Right atrium auricular region (tissue), 2 donors: ENCODE measurements around the gene MMP24OS. TPM values are rescaled to one million over a fixed set of nuclear protein-coding genes. Genes with fewer than 3 reads are reported as not detected.

ENCODE experiments used
- DNase-seq: peaks from one replicate; pipeline ENCODE4 v3.0.0-alpha.2; 2019; ENCODE audit warnings: low spot score
- H3K27ac ChIP-seq, 2 donors: fragments of 200-600 bp; sonication (generic); 1 replicate in 1 of 2; 2 replicates in 1 of 2; pipeline ENCODE4 v1.5.1; 2016 to 2019
- H3K27me3 ChIP-seq, 2 donors: fragments of 200-600 bp; sonication (generic); one replicate each; pipeline versions ENCODE4 v1.5.1 to v1.6.0; 2017 to 2019
- H3K36me3 ChIP-seq: fragments of 200-600 bp; sonication (generic); one replicate; pipeline ENCODE4 v1.5.1; 2016
- H3K4me1 ChIP-seq, 2 donors: fragments of 200-600 bp; sonication (generic); one replicate each; pipeline versions ENCODE4 v1.5.1 to v1.6.0; 2017 to 2019
- H3K4me3 ChIP-seq, 2 donors: fragments of 200-600 bp; sonication (generic); 1 replicate in 1 of 2; 2 replicates in 1 of 2; pipeline ENCODE4 v1.5.1; 2017 to 2019; ENCODE audit warnings: mild to moderate bottlenecking in 1 of 2, moderate library complexity in 1 of 2
- H3K9me3 ChIP-seq, 2 donors: fragments of 200-600 bp; sonication (generic); one replicate each; pipeline ENCODE4 v1.5.1; 2019
- total RNA-seq, 2 donors: library from RNA; depleted of rRNA; stranded (reverse); fragments of >200 nt; gene quantifications; one replicate each; pipeline ENCODE4 v1.1.0, GENCODE V29; 2016
- TF ChIP-seq, protein P1 (sequence below), 2 donors: fragments of 200-600 bp; sonication (generic); IDR thresholded peaks; one replicate each; pipeline ENCODE4 v1.5.1; 2019; ENCODE audit warnings: antibody characterized with exemption in 2 of 2

MMP24OS gene
- total RNA-seq, 2 donors from 2014 or later: 11.9 to 24.2 TPM

DNA sequence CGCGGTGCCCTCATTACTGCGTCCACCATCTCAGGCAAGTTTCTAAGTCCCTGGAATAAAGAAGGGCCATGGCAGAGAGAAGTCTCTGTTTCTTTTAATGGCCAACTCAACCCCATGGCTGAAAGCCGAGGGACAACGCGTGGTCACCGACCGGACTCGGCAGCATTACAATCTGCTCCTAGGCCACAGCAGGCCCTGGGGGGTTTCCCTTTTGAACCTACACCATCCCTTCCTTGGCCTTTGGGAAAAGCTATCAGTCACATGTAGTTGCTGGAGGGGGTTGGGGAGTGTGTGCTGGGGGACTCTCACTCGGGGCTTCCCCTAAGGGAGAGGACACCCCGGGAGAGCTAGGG is 25.4 kb upstream of the MMP24OS start:
- Histone ChIP-seq H3K36me3 (peaks cover 8% of the 10 kb centered on the region), H3K27me3 (no peaks in the 10 kb centered on the region), H3K4me1 (peaks cover 0 to 35% of the 10 kb centered on the region in 2 donors), H3K27ac (no peak overlapping the region), H3K4me3 (no peak overlapping the region), H3K9me3 (no peaks in the 10 kb centered on the region)
- TF ChIP-seq, protein P1, sequence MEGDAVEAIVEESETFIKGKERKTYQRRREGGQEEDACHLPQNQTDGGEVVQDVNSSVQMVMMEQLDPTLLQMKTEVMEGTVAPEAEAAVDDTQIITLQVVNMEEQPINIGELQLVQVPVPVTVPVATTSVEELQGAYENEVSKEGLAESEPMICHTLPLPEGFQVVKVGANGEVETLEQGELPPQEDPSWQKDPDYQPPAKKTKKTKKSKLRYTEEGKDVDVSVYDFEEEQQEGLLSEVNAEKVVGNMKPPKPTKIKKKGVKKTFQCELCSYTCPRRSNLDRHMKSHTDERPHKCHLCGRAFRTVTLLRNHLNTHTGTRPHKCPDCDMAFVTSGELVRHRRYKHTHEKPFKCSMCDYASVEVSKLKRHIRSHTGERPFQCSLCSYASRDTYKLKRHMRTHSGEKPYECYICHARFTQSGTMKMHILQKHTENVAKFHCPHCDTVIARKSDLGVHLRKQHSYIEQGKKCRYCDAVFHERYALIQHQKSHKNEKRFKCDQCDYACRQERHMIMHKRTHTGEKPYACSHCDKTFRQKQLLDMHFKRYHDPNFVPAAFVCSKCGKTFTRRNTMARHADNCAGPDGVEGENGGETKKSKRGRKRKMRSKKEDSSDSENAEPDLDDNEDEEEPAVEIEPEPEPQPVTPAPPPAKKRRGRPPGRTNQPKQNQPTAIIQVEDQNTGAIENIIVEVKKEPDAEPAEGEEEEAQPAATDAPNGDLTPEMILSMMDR (IDR thresholded peaks at IDR 0.05): no peak
- no peak for DNase-seq

DNA sequence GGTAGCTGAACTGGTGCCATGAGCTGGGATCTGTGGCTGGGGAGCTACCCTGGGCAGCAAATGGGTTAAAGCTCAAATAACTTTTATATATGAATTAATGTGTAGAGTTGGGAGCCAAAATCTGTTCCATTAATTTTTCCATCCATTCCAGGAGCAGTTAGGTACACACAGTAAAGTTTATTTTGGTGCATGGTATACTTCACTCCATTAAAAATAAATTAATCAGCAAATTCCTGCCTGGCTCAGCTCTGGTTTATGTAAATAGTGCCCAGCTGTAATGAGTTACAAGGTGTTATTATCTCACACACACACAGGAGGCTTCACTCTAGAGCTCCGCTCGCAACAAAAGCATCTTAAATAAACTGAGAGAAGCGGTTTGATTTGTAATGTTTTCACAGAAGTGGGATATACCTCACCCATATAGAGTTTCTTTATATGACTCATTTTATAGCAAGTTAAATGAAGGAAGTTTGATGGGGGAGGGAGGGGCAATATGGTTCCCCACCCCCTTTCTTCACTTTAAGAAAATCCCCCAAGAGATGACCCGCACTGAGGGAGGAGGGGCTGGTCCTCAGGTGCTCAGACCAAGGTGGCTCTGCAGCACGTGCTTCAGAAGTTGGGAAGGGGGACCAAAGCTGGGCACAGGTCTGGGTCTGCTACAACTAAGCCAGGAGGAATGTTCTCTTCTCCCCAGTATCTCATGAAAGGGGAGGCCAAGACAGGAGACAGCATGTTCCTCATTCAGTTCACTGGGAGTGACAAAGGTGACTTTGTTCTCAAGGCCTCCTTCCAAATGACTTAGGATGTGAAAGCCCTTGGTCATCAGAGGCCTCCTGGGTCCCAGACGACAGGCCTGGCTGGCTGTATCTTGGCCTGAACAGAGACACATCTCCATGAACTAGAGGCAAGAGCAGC is 24.8 kb upstream of the MMP24OS start:
- TF ChIP-seq, protein P1 (IDR thresholded peaks at IDR 0.05): no peak
- H3K4me3 ChIP-seq: no peak overlapping the region
- H3K9me3 ChIP-seq: no peaks in the 10 kb centered on the region
- H3K27ac ChIP-seq: no peak overlapping the region
- DNase-seq: no peak
- peaks cover 8% of the 10 kb centered on the region for H3K36me3 ChIP-seq
- H3K27me3 ChIP-seq: no peaks in the 10 kb centered on the region
- H3K4me1 ChIP-seq: peaks cover 0 to 28% of the 10 kb centered on the region in 2 donors

DNA sequence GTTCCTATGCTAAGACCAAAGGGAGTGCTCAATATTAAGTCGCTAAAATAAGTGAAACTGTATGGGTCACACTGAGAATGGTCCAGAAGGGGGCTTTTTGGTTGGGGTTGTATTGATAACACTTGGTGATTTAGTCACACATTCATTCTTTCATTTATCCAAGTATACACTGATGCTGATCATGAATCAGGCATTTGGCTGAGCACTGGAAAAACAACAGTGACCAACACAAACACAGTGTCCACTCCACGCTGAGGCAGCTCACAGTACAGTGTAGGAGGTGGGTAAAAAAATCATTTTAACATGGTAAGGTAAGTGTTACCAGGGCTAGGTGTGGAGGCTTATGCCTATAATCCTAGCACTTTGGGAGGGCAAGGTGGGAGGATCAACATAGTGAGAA is 23.5 kb upstream of the MMP24OS start:
- Histone ChIP-seq H3K9me3 (no peaks in the 10 kb centered on the region), H3K27me3 (no peaks in the 10 kb centered on the region), H3K4me1 (peaks cover 0 to 16% of the 10 kb centered on the region in 2 donors), H3K27ac (no peak overlapping the region), H3K36me3 (peaks cover 7% of the 10 kb centered on the region), H3K4me3 (no peak overlapping the region)
- TF ChIP-seq, protein P1 (IDR thresholded peaks at IDR 0.05): no peak
- no peak for DNase-seq

DNA sequence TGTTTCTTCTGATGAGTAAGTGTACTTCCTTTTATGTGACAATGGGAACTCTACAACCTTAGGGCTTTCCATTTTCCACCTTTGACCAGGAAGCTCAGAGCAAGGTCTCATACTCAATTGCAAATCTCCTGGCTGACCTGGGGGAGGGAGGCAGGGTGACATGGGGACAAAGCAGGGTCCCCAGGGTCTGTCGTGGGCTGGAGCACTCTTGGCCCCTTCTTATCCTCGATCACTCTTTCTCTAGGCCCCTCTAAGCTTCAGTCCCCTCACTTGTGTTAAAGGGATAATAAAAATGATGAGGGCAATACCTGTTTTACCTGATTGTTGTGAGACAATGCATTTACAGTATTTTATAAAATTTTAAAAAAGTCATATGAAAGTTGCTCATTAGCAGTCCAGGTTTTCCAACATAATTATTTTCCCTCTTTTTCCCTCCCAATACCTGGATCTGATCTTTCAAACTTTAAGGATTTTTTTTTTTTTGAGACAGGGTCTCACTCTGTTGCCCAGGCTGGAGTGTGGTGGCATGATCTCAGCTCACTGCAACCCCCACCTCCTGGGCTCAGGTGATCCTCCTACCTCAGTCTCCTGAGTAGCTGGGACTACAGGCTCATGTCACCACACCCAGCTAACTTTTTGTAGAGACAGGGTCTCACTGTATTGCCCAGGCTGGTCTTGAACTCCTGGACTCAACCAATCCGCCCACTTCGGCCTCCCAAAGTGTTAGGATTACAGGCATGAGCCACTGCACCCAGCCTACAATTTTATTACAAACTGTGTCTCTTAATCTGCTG is 22.7 kb upstream of the MMP24OS start:
- Histone ChIP-seq H3K9me3 (no peaks in the 10 kb centered on the region), H3K4me1 (peaks cover 0 to 9% of the 10 kb centered on the region in 2 donors), H3K27ac (no peak overlapping the region), H3K27me3 (no peaks in the 10 kb centered on the region), H3K36me3 (no peaks in the 10 kb centered on the region), H3K4me3 (no peak overlapping the region)
- DNase-seq: no peak
- TF ChIP-seq, protein P1 (IDR thresholded peaks at IDR 0.05): no peak

DNA sequence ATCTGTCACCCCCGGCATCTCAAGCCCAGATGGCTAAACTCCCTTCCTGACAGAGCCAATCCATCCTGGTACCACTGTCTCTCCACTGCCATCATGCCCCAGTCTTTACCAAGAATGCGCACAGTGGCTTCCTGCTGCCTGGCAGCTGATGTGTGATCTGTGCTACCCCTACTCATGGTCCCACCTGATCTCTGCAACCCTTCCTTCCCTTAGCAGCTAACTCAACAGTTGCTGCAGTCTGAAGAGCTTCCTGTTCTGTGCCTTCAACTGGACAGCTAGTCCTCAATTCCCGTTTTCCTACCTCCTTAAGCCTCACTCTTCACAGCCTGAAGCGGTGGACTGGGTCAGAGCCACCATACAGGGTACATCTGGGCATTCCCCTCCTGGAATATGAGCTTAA is 21.9 kb upstream of the MMP24OS start:
- TF ChIP-seq, protein P1 (IDR thresholded peaks at IDR 0.05): no peak
- peaks cover 0 to 7% of the 10 kb centered on the region in 2 donors for H3K4me1 ChIP-seq
- DNase-seq: no peak

More for the DNA sequence above, 21.9 kb upstream of the MMP24OS start:
- Histone ChIP-seq H3K4me3 (no peak overlapping the region), H3K27me3 (no peaks in the 10 kb centered on the region), H3K9me3 (no peaks in the 10 kb centered on the region), H3K27ac (no peak overlapping the region), H3K36me3 (no peaks in the 10 kb centered on the region)
